ENCODE results near the gene OSBPL10. TPM values are rescaled to one million over a fixed set of nuclear protein-coding genes. Genes with fewer than 3 reads are reported as not detected.

Gene OSBPL10
- total and polyA plus RNA-seq, 2 of the 8 experiments (the other 6 are each of a cell fraction or from before 2014, with no cell fraction given), result 26.2 to 86.7 TPM

GRCh38 chr3:31687020-31687802, 293.9 kb downstream of the OSBPL10 start:
- no peak overlapping the region for H4K8ac ChIP-seq (ENCODE audit: extremely low read depth, insufficient read depth, low read length)
- no peak overlapping the region for H4K5ac ChIP-seq (ENCODE audit: insufficient read length, low read depth, low read length)
- CTCF ChIA-PET (ENCODE audit: partially characterized antibody), result interaction anchor here (0.6 to 2.0 kb wide), 6 partner anchors 9 to 413 kb away, joined by 3 to 6 read pairs (median 4); no protein-coding TSS in a partner anchor
- H3K9me3 ChIP-seq (ENCODE audit: insufficient read depth in 2 of 2, low read depth in 1 of 2, low read length in 1 of 2), result no peaks in the 10 kb centered on the region; a peak in 1 of 4 replicates
- H3K4me1 ChIP-seq (replicated peaks in 1 of 4; ENCODE audit: control insufficient read depth in 3 of 4, insufficient read depth in 4 of 4, low read length in 3 of 4), result peaks cover 0 to 5% (median 0%) of the 10 kb centered on the region in 4 experiments; a peak in 2 of 7 replicates
- no peaks in the 10 kb centered on the region for H3K79me2 ChIP-seq (ENCODE audit: control insufficient read depth in 1 of 2, insufficient read depth in 2 of 2, low read length in 2 of 2)
- FAIRE-seq (no peak), DNase-seq (ENCODE audit: low read depth in 1 of 2, low spot score in 2 of 2) (no peak)
- peaks cover 2% of the 10 kb centered on the region in 2 experiments for H4K20me1 ChIP-seq (replicated peaks in 1 of 2; ENCODE audit: control insufficient read depth in 1 of 2, insufficient read depth in 2 of 2, low read length in 2 of 2)
- H3K56ac ChIP-seq (replicated peaks; ENCODE audit: insufficient read length, low read depth, low read length), result no peak overlapping the region
- H2AK5ac ChIP-seq (ENCODE audit: low read depth, low read length), result no peak overlapping the region
- H2BK20ac ChIP-seq (ENCODE audit: low read length), result no peak overlapping the region
- no peaks in the 10 kb centered on the region for H3K27me3 ChIP-seq (replicated peaks in 1 of 4; ENCODE audit: control insufficient read depth in 3 of 4, extremely low read depth in 1 of 4, insufficient read depth in 3 of 4, low read length in 3 of 4)
- H3K36me3 ChIP-seq (ENCODE audit: control insufficient read depth in 2 of 4, insufficient read depth in 4 of 4, low read length in 3 of 4), result peaks cover 0 to 27% (median 8%) of the 10 kb centered on the region in 4 experiments; a peak in 6 of 8 replicates
- H2AFZ ChIP-seq (ENCODE audit: low read length), result no peak overlapping the region
- H3K4ac ChIP-seq (replicated peaks; ENCODE audit: insufficient read length, low read depth, low read length), result no peak overlapping the region
- no peak overlapping the region for H2BK120ac ChIP-seq (replicated peaks; ENCODE audit: low read depth, low read length)
- no peak overlapping the region for H3K9ac ChIP-seq (replicated peaks in 1 of 4; ENCODE audit: extremely low read depth in 1 of 4, low read depth in 3 of 4, low read length in 3 of 4)
- no peak overlapping the region for H2BK15ac ChIP-seq (ENCODE audit: low read length)
- no peak overlapping the region for H2BK5ac ChIP-seq (ENCODE audit: low read depth, low read length)
- H3K79me1 ChIP-seq (ENCODE audit: low read depth, low read length), result peaks cover 6% of the 10 kb centered on the region; the same call in 1 of the 2 replicates
- POLR2A ChIA-PET (ENCODE audit: partially characterized antibody), result no interaction called here
- WGBS, 2 experiments (ENCODE audit: extremely low coverage in 1 of 2, insufficient coverage in 1 of 2, insufficient read length in 1 of 2, insufficient replicate concordance in 2 of 2, low coverage in 1 of 2, low lambda C conversion rate in 2 of 2, missing lambda C conversion rate in 1 of 2), result 79% methylated on average over 6 of the region's 6 CpGs; no CpG with 5 or more reads in 1 of the 2 experiments
- no peak for TF ChIP-seq SP2 (IDR thresholded peaks at IDR 0.05; ENCODE audit: low read length)
- TF ChIP-seq RAD21 (IDR thresholded peaks at IDR 0.05 in 1 of 2, conservative IDR thresholded peaks at IDR 0.05 in 1 of 2; ENCODE audit: low read depth in 2 of 2, low read length in 2 of 2), result peak in 1 of 2 experiments; percentile 35; a peak in 1 of 4 replicates
- TF ChIP-seq CTCF (IDR thresholded peaks at IDR 0.05; ENCODE audit: control extremely low read depth in 1 of 3, insufficient read depth in 1 of 3, low read depth in 1 of 3, low read length in 3 of 3), result peak; percentile 49 to 58 (median 56); a peak in 3 of 4 replicates
- TF ChIP-seq CEBPB (IDR thresholded peaks at IDR 0.05; ENCODE audit: low read depth, low read length), result peak; percentile 72
- no peak overlapping the region for H3K4me3 ChIP-seq (ENCODE audit: extremely low read depth in 1 of 4, insufficient read depth in 2 of 4, low read depth in 3 of 4, low read length in 4 of 4)
- H3K4me2 ChIP-seq (ENCODE audit: insufficient read depth in 1 of 2, low read depth in 2 of 2, low read length in 2 of 2), result no peak overlapping the region
- H3K23ac ChIP-seq (ENCODE audit: insufficient read length), result no peak overlapping the region
- no peaks in the 10 kb centered on the region; the same call in 1 of the 2 replicates for H3K23me2 ChIP-seq (ENCODE audit: low read depth, low read length)
- no peak overlapping the region for H3K27ac ChIP-seq (ENCODE audit: low read depth, low read length)
- H3K18ac ChIP-seq (ENCODE audit: extremely low read depth, low read length), result no peak overlapping the region
- H3K14ac ChIP-seq (ENCODE audit: insufficient read length), result no peak overlapping the region
- H4K91ac ChIP-seq (replicated peaks; ENCODE audit: insufficient read length, low read length), result no peak overlapping the region
- H2BK12ac ChIP-seq (ENCODE audit: low read depth, low read length), result no peak overlapping the region
